Hepatocyte (in vitro differentiated cells): ENCODE results near the gene ZSCAN5A. TPM values are rescaled to one million over a fixed set of nuclear protein-coding genes. Genes with fewer than 3 reads are reported as not detected.
A peak's percentile ranks its signal among the peaks of the same experiment; 100 is the strongest.

Experiments used
- DNase-seq: peaks from one replicate; pipeline ENCODE4 v3.0.0-alpha.2; 2016; ENCODE audit warnings: low spot score
- H2AFZ ChIP-seq: fragments of 200-600 bp; sonication (generic); 2 replicates; pipeline ENCODE4 v1.6.0; 2016; ENCODE audit warnings: antibody characterized with exemption, mild to moderate bottlenecking
- H3K27ac ChIP-seq: fragments of 200-600 bp; sonication (generic); 2 replicates; pipeline ENCODE4 v1.5.1; 2016; ENCODE audit warnings: mild to moderate bottlenecking
- H3K27me3 ChIP-seq: fragments of 200-600 bp; sonication (generic); 2 replicates; pipeline ENCODE4 v1.6.1; 2016
- H3K36me3 ChIP-seq: fragments of 200-600 bp; sonication (generic); replicated peaks from 2 replicates; pipeline ENCODE4 v1.5.1; 2016; ENCODE audit warnings: low read depth; ENCODE audit not compliant: insufficient read depth
- H3K4me1 ChIP-seq: fragments of 200-600 bp; sonication (generic); 2 replicates; pipeline ENCODE4 v1.5.1; 2016; ENCODE audit warnings: mild to moderate bottlenecking, moderate library complexity; ENCODE audit not compliant: insufficient read depth
- H3K4me2 ChIP-seq: fragments of 200-600 bp; sonication (generic); 2 replicates; pipeline ENCODE4 v1.6.0; 2016
- H3K4me3 ChIP-seq: fragments of 200-600 bp; sonication (generic); 2 replicates; pipeline ENCODE4 v1.5.1; 2016; ENCODE audit warnings: mild to moderate bottlenecking
- H3K79me2 ChIP-seq: fragments of 200-600 bp; sonication (generic); 2 replicates; pipeline ENCODE4 v1.6.0; 2017; ENCODE audit warnings: mild to moderate bottlenecking
- H3K9me2 ChIP-seq: fragments of 200-600 bp; sonication (generic); replicated peaks from 2 replicates; pipeline ENCODE4 v1.6.0; 2017; ENCODE audit warnings: mild to moderate bottlenecking; ENCODE audit not compliant: insufficient read depth
- H3K9me3 ChIP-seq: fragments of 200-600 bp; sonication (generic); 2 replicates; pipeline ENCODE4 v1.5.1; 2016; ENCODE audit warnings: low read depth, mild to moderate bottlenecking
- H4K20me1 ChIP-seq: fragments of 200-600 bp; sonication (generic); 2 replicates; pipeline ENCODE4 v1.6.0; 2016; ENCODE audit warnings: mild to moderate bottlenecking; ENCODE audit not compliant: insufficient read depth, poor library complexity, severe bottlenecking
- CTCF ChIP-seq: fragments of 200-600 bp; sonication (generic); IDR thresholded peaks from 2 replicates; pipeline ENCODE4 v1.5.1; 2016; ENCODE audit warnings: antibody characterized with exemption, mild to moderate bottlenecking; ENCODE audit not compliant: poor library complexity
- EZH2 ChIP-seq: fragments of 200-600 bp; sonication (generic); IDR thresholded peaks from 2 replicates; pipeline ENCODE4 v1.6.1; 2016; ENCODE audit warnings: antibody characterized with exemption, mild to moderate bottlenecking, borderline replicate concordance
- EZH2phosphoT487 ChIP-seq: fragments of 200-600 bp; sonication (generic); IDR thresholded peaks from one replicate; pipeline ENCODE4 v1.6.1; 2018; ENCODE audit warnings: antibody characterized with exemption, mild to moderate bottlenecking, low read depth, moderate library complexity; ENCODE audit not compliant: unreplicated experiment, severe bottlenecking
- WGBS: methylation state at CpG from one replicate; pipeline ENCODE4 v1.1.6; 2016; ENCODE audit warnings: low lambda C conversion rate; ENCODE audit errors: missing lambda C conversion rate; 5-methylcytosine and 5-hydroxymethylcytosine counted together
- polyA plus RNA-seq: library from polyadenylated mRNA; unstranded; fragments of >200 nt; fragmentation: Nextera tagmentation; extraction: Ambion mirVana; gene quantifications from 2 replicates; pipeline ENCODE4 v1.2.1, GENCODE V29; 2016
- total RNA-seq: library from RNA; depleted of rRNA; stranded (reverse); fragments of >200 nt; gene quantifications from 2 replicates; pipeline ENCODE4 v1.2.3, GENCODE V29; 2014

ZSCAN5A gene
- total and polyA plus RNA-seq, 2 experiments from 2014 or later = 7.3 to 10.6 TPM

GRCh38 chr19:56333506-56333905 lies 18.9 kb upstream of the ZSCAN5A start:
- H2AFZ ChIP-seq = no peak overlapping the region
- no peaks in the 10 kb centered on the region for H3K4me1 ChIP-seq
- H3K9me2 ChIP-seq = no peaks in the 10 kb centered on the region
- H3K27ac ChIP-seq = no peak overlapping the region
- no peaks in the 10 kb centered on the region for H3K36me3 ChIP-seq
- no peaks in the 10 kb centered on the region for H4K20me1 ChIP-seq
- H3K9me3 ChIP-seq = no peaks in the 10 kb centered on the region
- DNase-seq = peak; percentile 77
- H3K79me2 ChIP-seq = no peaks in the 10 kb centered on the region
- no peak overlapping the region for H3K4me2 ChIP-seq
- H3K27me3 ChIP-seq = no peaks in the 10 kb centered on the region
- TF ChIP-seq EZH2phosphoT487 = no peak
- TF ChIP-seq CTCF = peak; percentile 73
- no peak for TF ChIP-seq EZH2
- no peak overlapping the region for H3K4me3 ChIP-seq

- Histone ChIP-seq H2AFZ (no peak overlapping the region), H3K9me3 (no peaks in the 10 kb centered on the region), H3K27me3 (no peaks in the 10 kb centered on the region), H3K4me1 (no peaks in the 10 kb centered on the region), H3K4me3 (no peak overlapping the region), H3K79me2 (no peaks in the 10 kb centered on the region), H3K36me3 (no peaks in the 10 kb centered on the region), H3K4me2 (no peak overlapping the region), H4K20me1 (no peaks in the 10 kb centered on the region), H3K9me2 (no peaks in the 10 kb centered on the region), H3K27ac (no peak overlapping the region)
- DNase-seq = no peak
- no peak for TF ChIP-seq CTCF
- no peak for TF ChIP-seq EZH2phosphoT487
- TF ChIP-seq EZH2 = no peak
These were observed 18.1 kb upstream of the ZSCAN5A start for GRCh38 chr19:56332695-56333094.

GRCh38 chr19:56324436-56324835 lies 9.8 kb upstream of the ZSCAN5A start:
- H3K4me3 ChIP-seq = no peak overlapping the region
- H3K36me3 ChIP-seq = no peaks in the 10 kb centered on the region
- TF ChIP-seq EZH2 (no peak), EZH2phosphoT487 (no peak), CTCF (no peak)
- H3K9me3 ChIP-seq = no peaks in the 10 kb centered on the region
- WGBS = 96% methylated on average over 1 of the region's 1 CpG
- H3K4me1 ChIP-seq = no peaks in the 10 kb centered on the region
- no peak overlapping the region for H2AFZ ChIP-seq
- no peaks in the 10 kb centered on the region for H3K79me2 ChIP-seq
- no peaks in the 10 kb centered on the region for H4K20me1 ChIP-seq
- no peak overlapping the region for H3K4me2 ChIP-seq
- DNase-seq = no peak
- no peaks in the 10 kb centered on the region for H3K27me3 ChIP-seq
- H3K27ac ChIP-seq = no peak overlapping the region
- H3K9me2 ChIP-seq = no peaks in the 10 kb centered on the region

- Histone ChIP-seq H3K9me2 (no peaks in the 10 kb centered on the region), H3K4me3 (no peak overlapping the region), H3K9me3 (no peaks in the 10 kb centered on the region), H3K36me3 (no peaks in the 10 kb centered on the region), H3K27me3 (no peaks in the 10 kb centered on the region), H3K27ac (no peak overlapping the region), H4K20me1 (no peaks in the 10 kb centered on the region), H2AFZ (no peak overlapping the region), H3K4me1 (no peaks in the 10 kb centered on the region), H3K4me2 (no peak overlapping the region), H3K79me2 (no peaks in the 10 kb centered on the region)
- WGBS = 87% methylated on average over 7 of the region's 7 CpGs
- TF ChIP-seq CTCF (no peak), EZH2 (no peak), EZH2phosphoT487 (no peak)
- no peak for DNase-seq
These were observed 7.4 kb upstream of the ZSCAN5A start for GRCh38 chr19:56321989-56322440.
